Activated CD4-positive, alpha-beta T cell treated with anti-CD3 and anti-CD28 coated beads for 1 hour (primary cell): ENCODE results near the gene HDAC8.
"Not testable (repeated sequence)": the region's sequence is repeated elsewhere in the genome, so short reads cannot be mapped to it uniquely, and the experiment has no call there.

ENCODE experiments used
- DNase-seq: peaks from one replicate; pipeline ENCODE4 v3.0.0-alpha.2; 2020

Gene HDAC8

DNA sequence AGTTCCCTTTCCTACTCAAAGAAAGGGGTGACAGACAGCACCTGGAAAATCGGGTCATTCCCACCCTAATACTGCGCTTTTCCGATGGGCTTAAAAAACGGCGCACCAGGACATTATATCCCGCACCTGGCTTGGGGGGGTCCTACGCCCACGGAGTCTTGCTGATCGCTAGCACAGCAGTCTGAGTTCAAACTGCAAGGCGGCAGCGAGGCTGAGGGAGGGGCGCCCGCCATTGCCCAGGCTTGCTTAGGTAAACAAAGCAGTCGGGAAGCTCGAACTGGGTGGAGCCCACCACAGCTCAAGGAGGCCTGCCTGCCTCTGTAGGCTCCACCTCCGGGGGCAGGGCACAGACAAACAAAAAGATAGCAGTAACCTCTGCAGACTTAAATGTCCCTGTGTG lies 131.9 kb downstream of the HDAC8 start:
- not testable (repeated sequence) for DNase-seq

DNA sequence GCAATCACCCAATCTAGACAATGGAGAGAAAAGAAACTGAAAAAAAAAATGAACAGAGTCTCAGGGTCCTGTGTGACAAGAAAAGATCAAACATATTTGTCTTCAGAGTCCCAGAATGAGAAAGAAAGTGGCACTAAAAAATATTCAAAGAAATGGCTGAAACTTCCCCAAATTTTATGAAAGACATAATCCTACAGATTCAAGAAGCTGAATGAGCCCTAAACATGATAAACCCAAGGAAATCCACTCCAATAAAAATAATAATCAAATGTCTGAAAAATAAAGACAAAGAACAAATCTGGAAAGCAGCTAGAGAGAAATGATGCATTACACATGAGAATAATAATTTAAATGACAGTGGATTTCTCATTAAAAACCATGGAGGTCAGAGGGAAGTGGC lies 136.6 kb downstream of the HDAC8 start:
- no peak for DNase-seq

DNA sequence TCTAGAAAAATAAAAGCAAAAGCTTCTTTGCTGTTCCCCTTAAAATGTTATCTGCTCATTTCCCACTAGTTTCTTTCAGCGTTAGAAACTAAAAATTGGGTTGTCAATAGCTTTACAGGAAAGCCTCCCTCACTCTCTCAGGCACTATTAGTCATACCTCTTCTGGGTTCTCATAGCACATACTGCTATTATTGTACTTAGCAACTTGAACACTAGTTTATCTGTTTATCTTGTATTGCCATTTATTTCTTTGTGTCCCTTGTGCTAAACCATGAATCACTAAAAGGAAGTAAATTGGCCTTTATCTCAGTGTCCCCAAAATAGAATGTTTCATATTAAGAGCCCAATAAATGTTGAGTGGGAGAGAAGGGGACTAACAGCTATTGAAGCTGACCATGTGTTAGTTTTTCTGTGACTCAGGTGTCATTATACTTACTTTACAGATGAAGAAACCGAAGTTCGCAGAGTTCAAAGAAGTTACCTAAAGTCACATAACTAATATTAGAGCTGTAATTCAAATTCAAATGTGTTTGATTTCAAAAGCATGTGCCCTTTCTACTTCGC lies 142.2 kb downstream of the HDAC8 start:
- no peak for DNase-seq

DNA sequence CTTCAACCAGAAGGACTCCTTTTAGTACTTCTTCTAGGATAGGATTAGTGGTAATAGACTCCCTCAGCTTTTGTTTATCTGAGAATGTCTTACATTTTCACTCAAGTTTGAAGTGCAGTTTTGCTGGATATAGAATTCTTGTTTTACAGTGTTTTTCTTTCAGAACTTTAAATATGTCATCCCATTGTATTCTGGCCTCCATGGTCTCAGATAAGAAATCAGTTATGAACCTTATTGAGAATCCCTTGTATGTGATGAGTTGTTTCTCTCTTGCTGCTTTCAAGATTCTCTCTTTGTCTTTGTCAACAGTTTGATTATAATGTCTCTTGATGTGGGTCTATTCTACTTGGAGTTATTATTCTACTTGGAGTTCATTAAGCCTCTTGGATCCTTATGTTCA lies 150.8 kb downstream of the HDAC8 start:
- DNase-seq = no peak

DNA sequence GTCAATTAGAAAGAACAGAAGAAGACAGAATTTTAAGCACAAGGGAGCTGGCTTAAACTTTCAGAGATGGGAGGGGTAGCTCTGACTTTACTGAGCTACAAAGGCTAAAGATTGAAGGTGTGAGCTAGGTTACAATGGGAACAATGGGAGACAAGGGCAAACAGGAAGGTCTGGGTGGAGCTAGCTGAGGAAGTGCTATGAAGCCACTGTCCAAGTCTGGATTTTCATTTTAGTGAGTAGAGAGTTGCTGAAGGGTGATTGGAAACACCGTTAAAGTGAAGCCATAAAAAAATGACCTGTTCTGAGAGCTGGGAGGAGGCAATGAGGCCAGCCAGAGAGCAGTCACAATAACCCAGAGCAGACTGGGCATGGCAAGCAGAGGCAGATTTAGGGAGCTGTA lies 162.7 kb downstream of the HDAC8 start:
- DNase-seq = no peak

DNA sequence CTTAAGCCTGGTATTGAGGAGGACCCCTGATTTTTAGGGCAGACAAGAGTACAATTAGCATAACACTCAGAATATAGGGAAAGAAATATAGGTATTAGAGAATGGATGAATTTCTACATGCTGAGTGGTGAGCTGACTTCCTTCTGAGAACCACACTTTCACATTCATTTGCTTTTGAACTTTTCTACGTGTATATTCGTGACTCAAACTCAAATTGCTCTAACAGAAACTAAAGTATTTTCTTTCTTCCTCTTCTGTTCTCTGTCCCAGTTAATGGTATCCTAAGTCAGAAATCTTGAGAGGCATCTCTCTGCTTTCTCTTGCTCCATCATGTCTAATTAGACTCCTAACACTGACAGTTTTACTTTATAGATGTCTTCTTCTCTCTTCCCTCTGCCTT lies 163.8 kb downstream of the HDAC8 start:
- no peak for DNase-seq

DNA sequence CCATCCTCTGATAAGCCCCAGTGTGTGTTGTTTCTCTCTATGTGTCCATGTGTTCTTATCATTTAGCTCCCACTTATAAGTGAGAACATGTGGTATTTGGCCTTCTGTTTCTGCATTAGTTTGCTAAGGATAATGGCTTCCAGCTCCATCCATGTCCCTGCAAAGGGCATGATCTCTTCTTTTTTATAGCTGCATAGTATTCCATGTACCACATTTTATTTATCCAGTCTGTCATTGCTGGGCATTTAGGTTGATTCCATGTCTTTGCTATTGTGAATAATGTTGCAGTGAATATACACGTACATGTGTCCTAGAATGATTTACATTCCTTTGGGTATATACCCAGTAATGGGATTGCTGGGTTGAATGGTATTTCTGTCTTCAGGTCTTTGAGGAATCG lies 167.5 kb downstream of the HDAC8 start:
- DNase-seq = not testable (repeated sequence)

DNA sequence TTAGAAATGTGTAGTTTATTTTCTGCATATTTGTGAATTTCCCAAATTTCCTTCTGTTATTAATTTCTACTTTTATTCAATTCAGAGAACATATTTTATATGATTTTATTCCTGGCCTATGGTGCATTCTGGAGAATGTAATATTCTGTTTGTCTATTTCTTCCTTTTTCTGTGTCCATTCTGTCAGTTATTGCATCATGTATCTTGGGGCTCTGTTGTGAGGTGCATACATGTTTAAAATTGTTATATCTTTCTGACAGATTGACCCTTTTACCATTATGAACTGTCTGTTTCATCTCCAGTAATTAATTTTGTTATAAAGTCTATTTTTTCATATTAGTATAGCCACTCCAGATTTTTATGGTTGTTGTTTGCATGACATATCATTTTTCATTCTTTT lies 170.0 kb downstream of the HDAC8 start:
- no peak for DNase-seq

DNA sequence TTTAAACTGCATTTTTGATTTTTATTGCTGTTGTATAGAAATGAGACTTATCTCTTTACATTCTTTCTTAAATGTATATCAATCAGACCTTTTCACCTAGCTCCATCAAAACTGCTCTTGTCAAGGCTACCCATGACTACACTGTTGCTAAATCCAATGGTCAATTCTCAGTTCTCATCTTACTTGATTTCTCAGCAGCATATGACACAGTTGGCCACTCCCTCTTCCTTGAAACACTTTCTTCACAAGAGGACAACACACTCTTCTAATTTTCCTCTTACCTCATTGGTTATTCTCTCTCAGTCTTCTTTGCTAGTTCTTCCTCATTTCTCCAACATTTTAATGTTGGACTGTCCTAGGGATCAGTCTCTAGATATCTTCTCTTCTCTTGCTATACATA lies 172.8 kb downstream of the HDAC8 start:
- DNase-seq = no peak

DNA sequence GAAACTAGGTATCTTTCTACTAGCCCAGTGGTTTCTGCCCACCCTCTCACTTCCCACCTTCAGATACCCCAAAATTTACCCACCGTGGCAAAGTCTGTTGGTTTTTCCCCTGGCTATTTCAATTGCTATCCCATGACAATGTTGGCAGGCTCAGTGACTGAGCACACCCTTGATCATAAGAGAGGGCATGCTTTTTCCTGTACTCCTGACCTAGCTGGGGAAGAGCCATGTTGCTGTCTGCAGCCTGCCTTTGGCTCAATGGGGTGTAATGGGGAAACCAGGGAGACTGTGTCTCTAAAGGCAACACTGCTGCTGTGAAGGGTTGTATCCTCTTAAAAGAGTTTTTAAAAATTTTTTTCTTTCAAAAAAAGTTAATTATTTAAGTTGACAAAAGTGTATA lies 176.5 kb downstream of the HDAC8 start:
- no peak for DNase-seq

DNA sequence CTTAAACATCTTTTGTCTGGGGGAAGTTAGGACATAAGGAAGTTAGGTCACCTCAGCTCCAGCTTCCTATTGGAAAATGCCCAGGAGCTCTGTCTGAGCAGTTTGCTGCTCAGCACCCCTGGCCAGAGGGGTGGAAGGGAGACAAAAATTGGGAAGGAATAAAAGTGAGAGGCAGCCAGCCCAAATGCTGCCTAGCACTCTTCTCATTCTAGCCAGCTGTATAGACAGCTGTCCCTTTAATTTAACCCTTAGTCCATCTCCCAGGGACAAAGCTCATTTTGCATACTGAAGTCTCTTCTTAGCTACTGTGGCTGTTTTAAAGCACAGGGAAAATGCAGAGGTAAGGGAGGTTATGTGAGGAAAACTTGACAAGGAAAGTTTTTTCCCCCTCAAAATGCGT lies 177.4 kb downstream of the HDAC8 start:
- no peak for DNase-seq

DNA sequence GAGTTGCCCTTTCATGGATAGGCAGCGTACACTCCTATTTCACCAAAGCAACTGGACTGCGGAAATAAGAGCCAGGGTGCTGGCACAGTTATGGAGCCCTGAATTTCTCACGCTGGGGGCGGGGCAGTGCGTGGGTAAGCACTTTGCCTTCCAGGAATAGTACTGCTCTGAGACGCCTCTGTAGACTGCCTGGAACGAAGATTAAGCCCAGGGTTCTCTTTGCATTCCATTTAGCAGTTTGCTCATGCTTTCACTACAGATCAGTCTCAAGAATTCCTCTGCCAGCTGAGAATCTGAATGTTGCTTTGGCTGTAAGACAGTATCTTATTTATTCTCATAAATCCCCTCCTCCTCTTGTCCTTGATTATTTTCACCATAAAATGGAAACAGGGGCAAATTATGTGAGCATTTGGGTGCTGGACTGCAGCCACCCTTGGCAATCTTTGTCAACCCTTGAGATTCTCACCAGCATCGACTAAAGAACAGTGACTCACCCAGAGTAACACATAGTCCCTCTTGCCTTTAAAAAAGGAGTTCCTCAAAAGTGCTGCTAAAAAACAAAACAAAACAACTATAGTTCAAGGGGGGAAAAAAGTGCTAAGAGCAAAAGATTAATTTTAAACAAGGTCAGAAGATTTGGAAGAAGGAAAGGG lies 178.0 kb downstream of the HDAC8 start:
- no peak for DNase-seq

DNA sequence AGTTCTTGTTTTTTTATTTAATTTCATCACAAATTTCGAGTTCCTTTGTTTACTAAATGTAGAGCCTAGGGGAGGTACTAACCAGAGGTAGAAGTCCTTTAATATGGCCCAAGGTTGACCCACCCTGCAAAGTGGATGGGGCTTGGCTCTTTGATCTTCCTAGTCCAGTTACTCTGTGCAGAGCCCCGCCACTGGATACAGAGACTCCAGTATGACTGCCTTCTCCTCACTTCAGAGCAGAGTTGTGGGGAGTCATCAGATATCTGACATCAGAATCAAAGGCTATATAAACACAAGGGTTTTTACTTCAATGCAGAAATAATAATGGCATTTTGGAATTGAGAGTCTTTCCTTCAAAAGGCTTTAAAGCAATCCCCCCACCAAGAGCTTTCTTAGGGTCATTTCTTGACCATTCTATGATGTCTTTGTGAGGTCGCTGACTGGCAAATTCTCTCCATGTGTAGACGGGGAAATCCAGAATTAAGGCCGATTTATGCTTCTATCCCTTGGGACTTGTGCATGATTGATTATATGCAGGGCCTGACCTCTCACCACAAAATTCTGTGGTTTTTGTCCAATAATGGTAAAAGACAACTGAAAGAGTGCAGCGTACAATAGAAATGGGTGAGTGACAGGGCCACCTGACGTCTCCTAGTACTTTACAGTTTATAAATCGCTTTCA lies 178.7 kb downstream of the HDAC8 start:
- no peak for DNase-seq

DNA sequence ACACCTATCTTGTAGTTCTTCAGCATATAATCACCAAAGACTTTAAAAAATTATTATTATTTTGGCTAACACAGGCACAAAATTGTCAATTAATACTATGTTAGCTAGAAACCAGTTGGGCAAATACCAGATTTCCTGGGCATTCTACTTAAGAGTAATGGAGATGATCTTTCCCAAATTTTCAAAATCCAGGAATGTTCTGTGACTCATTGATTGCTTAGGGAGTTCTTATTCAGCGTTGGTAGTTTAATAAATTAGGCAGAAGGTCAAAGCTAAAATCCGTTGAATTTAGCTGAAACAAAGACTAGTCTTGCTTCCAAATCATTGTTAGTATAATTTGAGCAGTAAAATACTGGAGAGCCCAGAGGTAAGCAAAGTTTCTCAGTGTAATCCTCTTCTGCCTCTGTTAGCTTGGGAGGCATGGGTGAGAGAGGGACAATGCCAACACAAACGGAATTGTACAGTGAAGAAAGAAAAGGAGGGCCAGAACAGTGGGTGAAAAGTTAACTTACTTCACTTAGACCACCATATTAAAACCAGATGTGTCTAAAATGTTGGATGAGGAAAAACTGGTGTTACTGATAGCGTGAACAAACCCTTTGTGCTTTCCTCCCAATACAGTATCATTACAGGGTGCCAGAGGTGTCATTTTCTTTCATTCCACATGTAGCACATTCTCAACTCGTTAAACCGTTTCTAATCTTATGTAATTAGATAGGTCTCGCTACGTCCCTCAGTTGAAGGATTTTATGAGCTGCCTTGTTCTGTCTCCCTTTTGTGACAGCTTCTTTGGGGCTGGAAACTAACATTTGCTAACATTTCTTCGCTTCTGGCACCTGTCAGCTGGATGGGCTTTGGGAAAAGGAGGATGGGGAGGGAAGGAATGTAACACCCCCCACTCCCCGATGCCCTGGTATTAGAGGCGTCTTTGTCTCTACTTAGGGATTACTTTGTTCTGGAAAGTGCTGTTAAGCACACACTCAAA lies 179.5 kb downstream of the HDAC8 start:
- no peak for DNase-seq

DNA sequence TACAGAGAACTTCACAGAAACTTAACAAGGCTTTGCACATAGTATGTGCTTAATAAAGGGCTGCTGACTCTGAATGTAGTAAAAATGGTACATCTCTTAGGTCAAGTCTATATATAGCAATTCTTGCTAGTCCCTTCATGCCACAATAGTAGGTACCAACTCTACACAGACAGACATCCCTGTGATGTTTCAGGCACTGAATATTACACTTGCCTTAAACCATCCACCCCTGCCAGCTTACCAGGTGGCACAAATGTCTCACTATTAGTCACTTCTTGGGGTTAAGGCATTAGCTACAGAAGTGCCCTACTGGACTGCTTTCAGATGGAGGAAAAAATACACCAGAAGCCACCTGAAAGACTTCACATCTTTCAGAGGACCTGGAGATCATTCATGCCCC lies 180.6 kb downstream of the HDAC8 start:
- no peak for DNase-seq

DNA sequence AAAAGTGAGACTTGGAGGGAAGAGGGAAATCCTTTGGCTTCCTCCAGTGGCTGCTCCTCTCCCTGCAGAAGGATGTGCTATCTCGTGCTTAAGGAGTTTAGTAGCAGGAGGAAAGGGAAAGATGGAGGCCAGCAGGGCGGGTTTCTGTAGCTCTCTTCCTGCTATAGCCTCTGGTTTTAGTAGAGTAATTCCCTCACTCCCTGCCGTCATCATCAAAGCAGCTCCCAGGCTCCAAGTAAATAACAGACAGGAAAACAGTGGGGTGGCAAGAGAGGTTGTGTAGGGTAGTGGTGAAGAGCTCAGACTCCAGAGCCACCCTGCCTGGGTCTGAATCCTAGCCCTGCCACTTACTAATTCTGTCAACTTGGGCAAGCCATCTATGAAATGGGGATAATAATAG lies 185.4 kb downstream of the HDAC8 start:
- DNase-seq = no peak

DNA sequence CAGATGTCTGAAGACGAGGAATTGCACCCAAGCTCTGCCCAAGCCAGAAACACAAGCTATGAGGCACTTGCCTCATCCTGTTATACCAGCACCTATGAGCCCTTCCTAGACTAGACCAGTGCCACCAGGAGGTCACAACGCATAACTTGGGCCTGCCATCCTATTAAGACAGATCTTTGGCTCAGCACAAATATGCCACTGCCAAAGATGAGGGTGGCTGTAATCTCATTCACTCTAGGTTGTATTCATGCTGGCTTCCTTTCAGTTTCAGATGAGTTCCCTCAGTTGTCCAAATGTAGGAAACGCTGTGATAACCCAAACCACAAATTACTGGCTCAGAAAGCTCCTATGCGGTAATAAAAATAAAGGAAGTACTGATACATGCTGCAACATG lies 190.4 kb downstream of the HDAC8 start:
- DNase-seq = no peak

DNA sequence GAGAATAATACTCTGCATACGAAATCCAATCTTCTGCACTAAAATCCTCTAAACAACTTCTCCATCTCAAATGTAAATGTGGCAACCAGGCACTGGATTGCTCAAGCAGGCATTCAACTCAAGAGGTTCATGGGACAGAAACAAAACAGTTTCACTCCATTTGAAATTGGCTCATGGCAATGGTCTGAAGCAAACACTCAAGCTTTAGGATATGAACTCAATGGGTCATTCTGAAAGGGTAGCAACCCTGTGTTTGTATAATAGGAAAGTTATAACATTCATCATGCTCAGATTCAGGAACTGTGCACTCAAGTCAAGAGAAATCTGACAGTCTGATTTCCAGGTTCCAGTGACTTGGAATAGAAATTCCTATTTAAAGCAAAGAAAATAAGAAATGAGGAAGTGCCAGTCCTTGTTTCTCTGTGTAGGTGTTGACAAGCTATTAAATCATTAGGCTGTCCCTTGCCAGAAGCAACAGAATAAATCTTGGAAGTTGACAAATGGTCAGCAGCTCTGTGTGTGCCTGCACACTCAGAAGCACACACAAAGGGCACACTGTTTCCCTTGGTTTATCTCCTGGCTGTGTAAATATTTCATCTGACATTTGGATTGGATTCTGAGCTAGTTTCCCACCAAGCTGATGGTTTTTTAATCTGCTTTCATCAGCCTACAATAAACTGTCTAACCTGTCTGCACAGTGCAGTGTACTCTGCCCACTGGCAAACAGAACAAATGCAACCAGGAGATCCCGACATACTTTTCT lies 191.0 kb downstream of the HDAC8 start:
- DNase-seq = no peak

DNA sequence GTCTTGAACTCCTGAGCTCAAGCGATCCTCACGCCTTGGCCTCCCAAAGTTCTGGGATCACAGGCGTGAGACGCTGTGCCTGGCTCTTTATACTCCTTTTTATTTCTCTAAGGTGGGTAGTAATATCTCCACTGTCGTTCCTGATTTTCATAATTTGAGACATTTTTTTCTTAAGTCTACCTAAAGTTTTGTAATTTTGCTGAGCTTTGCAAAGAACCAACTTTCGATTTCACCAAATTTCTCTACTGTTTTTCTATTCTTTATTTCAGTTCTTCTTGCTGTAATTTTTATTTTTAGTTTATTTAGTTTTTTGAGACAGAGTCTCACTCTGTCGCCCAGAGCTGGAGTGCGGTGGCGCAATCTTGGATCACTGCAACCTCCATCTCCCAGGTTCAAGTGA lies 196.5 kb downstream of the HDAC8 start:
- no peak for DNase-seq

DNA sequence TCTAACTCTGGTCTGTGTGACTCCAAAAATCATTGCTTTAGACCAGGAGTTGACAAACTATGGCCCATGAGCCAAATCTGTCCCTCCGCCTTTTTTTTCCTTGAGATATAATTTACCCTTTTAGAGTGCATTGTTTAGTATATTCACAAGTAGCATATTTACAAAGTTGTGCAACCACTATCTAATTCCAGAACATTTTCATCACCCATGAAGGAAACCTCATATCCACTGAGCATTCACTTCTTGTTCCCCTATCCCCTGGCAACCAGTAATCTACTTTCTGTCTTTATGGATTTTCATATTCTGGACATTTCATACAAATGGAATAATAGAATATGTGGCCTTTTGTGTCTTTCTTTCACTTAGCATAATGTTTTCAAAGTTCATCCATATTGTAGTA lies 199.5 kb downstream of the HDAC8 start:
- no peak for DNase-seq

DNA sequence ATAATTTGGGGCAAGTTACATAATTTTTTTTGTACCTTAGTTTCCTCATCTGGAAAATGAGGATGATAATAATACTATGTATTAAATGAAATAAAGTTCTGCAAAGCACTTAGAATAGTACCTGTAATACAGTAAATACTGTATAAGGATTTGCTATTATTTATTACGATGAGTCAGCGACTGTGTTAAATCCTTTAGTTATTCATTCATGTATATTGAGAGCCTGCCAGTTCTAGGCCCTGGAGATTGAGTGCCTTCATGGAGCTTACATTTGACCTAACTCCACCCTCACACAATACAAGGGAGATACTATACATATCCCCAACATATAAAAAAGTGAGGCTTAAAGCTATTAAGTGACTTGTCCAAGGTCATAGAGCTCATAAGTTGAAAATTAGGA lies 199.9 kb downstream of the HDAC8 start:
- DNase-seq = no peak

DNA sequence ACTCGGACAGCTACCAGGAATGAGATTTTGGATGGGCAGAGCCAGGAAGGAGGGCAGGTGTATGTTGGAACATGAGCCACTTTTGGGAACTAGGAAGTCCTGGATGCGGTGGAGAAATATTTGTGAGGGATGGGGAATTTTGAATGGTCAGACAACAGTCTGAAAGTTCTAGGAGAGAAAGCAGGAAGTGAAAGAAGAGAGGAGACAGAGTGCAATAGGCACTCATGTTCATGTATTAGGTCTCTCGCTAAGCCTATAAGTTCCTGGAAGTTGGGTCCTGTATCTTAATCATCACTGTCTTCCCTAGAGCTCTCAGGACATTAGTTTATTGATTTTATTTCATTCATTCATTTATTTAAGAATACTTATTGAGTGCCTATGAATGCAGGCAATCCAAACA lies 201.2 kb downstream of the HDAC8 start:
- no peak for DNase-seq

DNA sequence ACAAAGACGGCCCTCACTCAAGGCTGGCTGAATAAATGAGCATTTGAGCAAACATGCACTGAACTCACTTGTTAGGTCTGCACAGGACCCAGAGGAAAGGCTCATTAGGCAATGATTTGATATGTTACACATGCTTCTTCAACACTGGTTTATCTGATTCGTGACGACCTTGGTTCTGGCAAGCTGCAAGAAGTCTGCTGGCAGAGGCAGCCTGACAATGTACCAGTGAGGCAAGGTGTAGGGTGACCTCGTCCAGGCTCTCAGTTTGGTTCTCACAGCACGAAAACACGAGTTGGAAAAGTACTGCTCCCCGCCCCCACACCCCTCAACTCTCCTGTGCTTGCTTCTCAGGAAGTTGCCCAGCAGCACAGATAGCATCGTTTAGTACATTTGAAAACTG lies 203.8 kb downstream of the HDAC8 start:
- DNase-seq = no peak
